Suprapubic skin (tissue), 3 donors: ENCODE results near the gene LMF2.

ENCODE experiments used
- EP300 ChIP-seq: sonication (generic); formaldehyde crosslinking; IDR thresholded peaks from one replicate; pipeline ENCODE4 v1.6.1; 2017; ENCODE audit warnings: antibody characterized with exemption
- POLR2A ChIP-seq, 2 donors: fragments of 450-650 bp; IDR thresholded peaks; one replicate each; pipeline ENCODE4 v1.6.1; 2017; ENCODE audit warnings: antibody characterized with exemption in 2 of 2, mild to moderate bottlenecking in 2 of 2, moderate library complexity in 2 of 2
- TF ChIP-seq, protein P1 (sequence below), 2 donors: fragments of 200-600 bp in 1 of 2; fragments of 450-650 bp in 1 of 2; sonication (generic) in 1 of 2; IDR thresholded peaks; one replicate each; pipeline ENCODE4 v1.5.1; 2016 to 2019; ENCODE audit warnings: antibody characterized with exemption in 2 of 2, mild to moderate bottlenecking in 1 of 2, moderate library complexity in 1 of 2

DNA sequence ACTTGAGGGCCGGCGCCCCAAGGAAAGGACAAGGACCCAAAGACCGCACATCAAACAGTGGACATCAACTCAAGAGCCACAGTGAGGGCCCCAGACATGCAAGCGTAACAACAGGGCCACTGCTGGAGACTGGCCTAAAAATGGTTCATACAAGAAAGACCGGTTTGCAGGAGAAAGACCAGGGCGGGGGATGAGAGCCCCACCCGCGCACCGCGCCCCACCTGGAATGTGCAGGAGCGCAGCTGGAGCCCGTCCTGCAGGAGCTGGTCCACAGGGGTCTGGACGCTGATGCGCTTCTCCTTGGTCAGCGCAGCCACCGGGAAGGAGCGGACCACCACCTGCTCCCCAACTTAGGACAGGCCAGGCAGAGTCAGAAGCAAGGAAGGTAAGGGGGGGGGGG lies 46.6 kb downstream of the LMF2 start:
- TF ChIP-seq, protein P1, sequence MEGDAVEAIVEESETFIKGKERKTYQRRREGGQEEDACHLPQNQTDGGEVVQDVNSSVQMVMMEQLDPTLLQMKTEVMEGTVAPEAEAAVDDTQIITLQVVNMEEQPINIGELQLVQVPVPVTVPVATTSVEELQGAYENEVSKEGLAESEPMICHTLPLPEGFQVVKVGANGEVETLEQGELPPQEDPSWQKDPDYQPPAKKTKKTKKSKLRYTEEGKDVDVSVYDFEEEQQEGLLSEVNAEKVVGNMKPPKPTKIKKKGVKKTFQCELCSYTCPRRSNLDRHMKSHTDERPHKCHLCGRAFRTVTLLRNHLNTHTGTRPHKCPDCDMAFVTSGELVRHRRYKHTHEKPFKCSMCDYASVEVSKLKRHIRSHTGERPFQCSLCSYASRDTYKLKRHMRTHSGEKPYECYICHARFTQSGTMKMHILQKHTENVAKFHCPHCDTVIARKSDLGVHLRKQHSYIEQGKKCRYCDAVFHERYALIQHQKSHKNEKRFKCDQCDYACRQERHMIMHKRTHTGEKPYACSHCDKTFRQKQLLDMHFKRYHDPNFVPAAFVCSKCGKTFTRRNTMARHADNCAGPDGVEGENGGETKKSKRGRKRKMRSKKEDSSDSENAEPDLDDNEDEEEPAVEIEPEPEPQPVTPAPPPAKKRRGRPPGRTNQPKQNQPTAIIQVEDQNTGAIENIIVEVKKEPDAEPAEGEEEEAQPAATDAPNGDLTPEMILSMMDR (IDR thresholded peaks at IDR 0.05): no peak
- TF ChIP-seq POLR2A (IDR thresholded peaks at IDR 0.05): no peak
- no peak for TF ChIP-seq EP300
